Measurements from ENCODE around the gene BBX.

- TF ChIP-seq EZH2phosphoT487 (IDR thresholded peaks at IDR 0.05; ENCODE audit: insufficient read depth, low read depth) = no peak
- TF ChIP-seq EZH2 (IDR thresholded peaks at IDR 0.05; ENCODE audit: insufficient read depth, poor library complexity, severe bottlenecking) = no peak
These were observed 106.8 kb downstream of the BBX start for GRCh38 chr3:107629566-107629965.

Measured in GM23248 (cell line).